AG20443 (cell line): ENCODE measurements around the gene VAV3.

Source experiments
- DNase-seq: peaks from one replicate; pipeline ENCODE4 v3.0.0; 2012; ENCODE audit warnings: low spot score, mixed read lengths

The VAV3 gene

GRCh38 chr1:107972391-107973180 is 7.6 kb upstream of the VAV3 start:
- DNase-seq = no peak

- DNase-seq = no peak
These were observed 1.6 kb upstream of the VAV3 start for GRCh38 chr1:107966550-107966949.

- DNase-seq = peak; percentile 11
These were observed 457 bp downstream of the VAV3 start for GRCh38 chr1:107964336-107965109.

DNA sequence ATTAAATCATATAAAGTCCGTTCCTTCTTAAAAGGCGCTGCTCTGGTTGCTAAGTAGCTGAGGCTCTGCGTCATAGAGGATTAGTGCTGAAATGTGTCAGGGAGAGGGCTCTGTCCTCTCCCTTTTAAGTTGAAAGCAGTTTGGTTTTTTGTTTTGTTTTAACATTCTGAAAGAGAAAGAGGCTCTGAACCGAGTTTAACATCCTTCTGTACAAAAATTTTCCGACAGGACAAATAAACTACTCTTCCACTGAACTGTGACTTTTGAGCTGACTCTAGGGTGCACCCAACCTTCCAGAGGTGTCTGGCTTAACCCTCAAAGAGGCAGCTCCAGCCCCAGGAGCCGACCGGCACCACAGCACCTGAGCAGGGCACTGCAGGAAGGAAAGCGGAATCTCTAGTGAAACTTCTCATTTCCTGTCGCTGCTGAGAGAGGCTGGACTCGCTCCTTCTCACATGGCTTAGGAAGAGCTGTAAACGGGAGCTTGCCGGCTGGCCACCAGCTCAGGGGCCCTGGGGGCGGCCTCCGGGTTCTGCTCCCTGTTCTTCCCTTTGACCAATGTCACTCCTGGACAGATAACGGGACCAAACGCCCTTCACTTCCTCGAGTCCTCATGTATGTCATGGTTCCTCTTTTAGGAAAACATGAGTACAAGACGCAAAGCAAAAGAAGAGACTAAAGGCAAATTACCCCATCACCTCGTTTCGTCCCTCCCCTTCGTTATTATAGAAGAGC is 1.2 kb downstream of the VAV3 start:
- DNase-seq = peak; percentile 27

- no peak for DNase-seq
These were observed 2.0 kb downstream of the VAV3 start for GRCh38 chr1:107963008-107963407.

GRCh38 chr1:107954719-107955415 is 10.1 kb downstream of the VAV3 start:
- no peak for DNase-seq

DNA sequence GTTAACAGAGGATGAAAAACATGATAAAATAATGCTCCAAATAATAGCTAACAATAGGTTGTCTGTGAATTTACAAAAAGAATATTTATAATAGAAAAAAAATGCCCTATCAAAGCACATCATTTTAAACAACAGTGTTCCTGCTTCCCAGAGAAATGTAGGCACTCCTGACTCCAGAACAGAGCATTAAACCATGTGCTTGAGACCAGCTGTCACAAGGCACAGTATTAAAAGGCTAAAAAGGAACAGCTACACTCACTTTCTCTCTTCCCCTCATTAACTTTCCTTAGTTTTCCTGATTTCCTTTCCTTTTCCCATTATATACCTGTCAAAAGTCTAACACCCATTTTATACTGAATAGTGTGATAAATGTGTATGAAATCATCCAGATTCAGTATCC is 10.9 kb downstream of the VAV3 start:
- no peak for DNase-seq

DNA sequence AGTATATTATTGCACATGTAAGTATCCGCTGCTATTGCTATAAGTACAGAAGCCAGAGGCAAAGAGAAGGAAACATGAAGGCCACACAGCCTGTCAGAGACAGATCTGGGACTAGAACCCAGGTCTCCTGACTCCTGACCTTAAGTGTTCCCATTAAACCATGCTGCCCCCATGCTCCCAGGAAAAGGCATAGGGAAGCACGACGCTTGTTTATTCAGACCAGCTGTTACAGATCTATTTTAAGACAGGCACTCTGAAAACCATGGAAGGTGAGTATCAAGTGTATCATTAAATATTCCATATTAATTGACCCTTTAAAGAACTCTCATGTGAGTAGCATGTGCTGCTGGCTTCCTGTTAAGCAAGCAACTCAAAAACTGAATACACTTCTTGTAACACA is 11.4 kb downstream of the VAV3 start:
- no peak for DNase-seq

DNA sequence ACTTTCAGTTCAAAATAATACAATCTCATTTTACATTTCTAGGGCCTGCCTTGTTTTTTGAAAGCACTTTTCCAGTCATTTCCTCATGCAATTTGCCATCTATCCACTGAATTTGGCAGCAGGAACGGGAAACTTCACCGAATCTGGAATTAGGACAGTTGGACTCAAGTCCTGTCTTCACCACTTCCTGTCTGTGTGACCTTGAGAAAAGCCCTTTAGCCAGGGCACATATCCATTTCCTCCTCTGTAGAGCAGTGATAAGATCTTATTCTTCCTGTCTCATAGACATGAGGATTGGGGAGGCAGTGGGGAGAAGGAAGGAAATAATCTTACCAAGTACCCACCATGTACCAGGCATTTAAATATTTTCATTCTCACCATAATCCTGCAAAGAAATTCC is 12.0 kb downstream of the VAV3 start:
- DNase-seq = no peak

GRCh38 chr1:107950464-107950863 is 14.5 kb downstream of the VAV3 start:
- no peak for DNase-seq

- DNase-seq = no peak
These were observed 15.3 kb downstream of the VAV3 start for GRCh38 chr1:107949467-107950253.

DNA sequence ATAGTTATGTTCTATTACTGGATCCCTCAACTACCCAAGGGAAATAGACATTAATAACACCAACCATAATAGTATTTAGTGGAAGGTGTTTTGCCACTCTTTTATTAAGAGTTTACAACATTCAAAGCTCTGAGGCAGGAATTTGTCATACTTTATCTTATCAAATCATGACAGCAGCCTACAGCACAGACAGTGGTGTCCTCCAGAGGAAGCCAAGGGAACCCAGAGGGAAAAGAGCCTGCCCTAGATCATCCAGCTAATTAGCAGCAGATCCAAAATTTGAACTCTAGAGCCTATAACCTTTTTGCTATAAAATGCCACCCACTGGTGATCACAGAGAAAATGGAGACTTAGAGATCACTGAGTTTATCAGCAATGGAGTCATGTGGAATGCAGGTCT is 18.2 kb downstream of the VAV3 start:
- no peak for DNase-seq

- DNase-seq = no peak
These were observed 21.3 kb downstream of the VAV3 start for GRCh38 chr1:107943694-107944093.

DNA sequence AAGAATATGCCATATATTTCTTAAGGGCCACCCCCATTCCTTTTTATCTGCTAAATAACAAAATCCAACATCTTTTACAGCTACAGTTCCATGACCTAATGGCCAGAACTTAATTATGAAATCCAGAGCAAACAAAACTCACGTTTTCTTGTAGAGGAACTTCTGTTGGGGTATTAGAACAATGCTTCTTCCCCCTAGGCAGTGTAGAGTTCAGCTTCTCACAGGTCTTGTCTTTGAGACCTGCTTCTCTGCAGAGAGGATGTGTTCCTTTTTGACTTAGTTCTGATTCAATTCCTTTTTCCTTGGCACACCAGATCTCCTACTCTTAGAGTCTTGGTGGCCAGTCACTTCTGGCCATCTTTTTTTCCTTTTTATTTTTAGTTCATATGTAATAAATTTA is 22.2 kb downstream of the VAV3 start:
- DNase-seq = no peak

- no peak for DNase-seq
These were observed 23.4 kb downstream of the VAV3 start for GRCh38 chr1:107941531-107941930.

DNA sequence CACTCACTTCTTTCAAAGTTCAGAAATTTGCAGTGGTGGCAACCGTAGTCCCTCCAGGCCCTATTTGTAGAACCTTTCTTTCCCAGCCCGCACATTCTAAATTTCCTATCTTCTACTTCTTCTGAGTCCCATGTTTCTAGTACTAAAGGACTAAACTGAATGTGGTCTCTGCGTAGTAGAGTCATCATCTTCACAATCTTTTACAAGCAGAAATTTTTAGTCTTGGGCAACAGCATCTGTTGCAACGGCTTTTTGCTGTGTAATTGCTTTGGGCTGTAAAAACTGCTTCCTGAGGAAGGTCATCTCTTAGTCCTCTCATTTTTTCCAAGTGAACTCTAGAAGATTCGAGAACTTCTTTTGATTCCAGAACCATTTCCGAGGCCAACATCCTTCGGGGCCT is 23.9 kb downstream of the VAV3 start:
- DNase-seq = peak; percentile 43

GRCh38 chr1:107940701-107941100 is 24.3 kb downstream of the VAV3 start:
- DNase-seq = no peak

DNA sequence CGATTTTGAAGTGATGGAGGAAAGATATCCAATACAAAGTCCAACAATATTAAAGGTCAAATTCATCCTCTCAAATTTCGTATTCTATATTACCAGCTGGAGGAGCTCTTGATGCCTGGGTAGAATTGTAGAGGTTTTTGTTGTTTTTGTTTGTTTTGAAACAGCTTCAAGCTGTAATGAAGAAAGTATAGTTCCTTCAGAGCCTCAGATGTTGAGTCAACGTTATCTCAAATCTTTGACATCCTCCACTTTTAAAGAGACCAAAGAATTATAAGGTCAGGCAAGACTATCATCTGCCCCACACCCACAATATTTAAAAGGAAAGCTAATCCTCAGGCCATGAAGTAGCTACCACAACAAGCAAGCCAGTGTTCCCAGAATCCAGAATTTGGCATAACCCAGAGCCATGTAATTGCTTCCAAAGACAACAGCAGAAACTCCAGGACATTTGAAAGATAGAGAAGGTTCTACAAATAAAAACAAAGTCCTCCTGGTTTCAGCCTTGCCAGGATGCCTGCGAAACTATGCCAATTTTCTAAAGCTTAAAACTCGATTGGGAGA is 24.9 kb downstream of the VAV3 start:
- no peak for DNase-seq

GRCh38 chr1:107939256-107939655 is 25.7 kb downstream of the VAV3 start:
- DNase-seq = no peak

GRCh38 chr1:107936498-107937481 is 28.2 kb downstream of the VAV3 start:
- DNase-seq = peak; percentile 90
